GM18508 (cell line): ENCODE results near the gene PM20D1.
"Not testable (repeated sequence)": the region's sequence is repeated elsewhere in the genome, so short reads cannot be mapped to it uniquely, and the experiment has no call there.

Source experiments
- ATAC-seq: cut with Tn5 transposase; IDR thresholded peaks from one replicate; pipeline ENCODE4 v1.9.1; 2021; ENCODE audit warnings: moderate number of reproducible peaks; ENCODE audit not compliant: insufficient read depth, unreplicated experiment

The PM20D1 gene

GRCh38 chr1:205843036-205843859, 6.7 kb downstream of the PM20D1 start:
- ATAC-seq = no peak

- no peak for ATAC-seq
Measured at GRCh38 chr1:205842229-205842628, 7.7 kb downstream of the PM20D1 start.

- ATAC-seq = no peak
Measured at GRCh38 chr1:205840146-205840923, 9.6 kb downstream of the PM20D1 start.

- ATAC-seq = no peak
Measured at GRCh38 chr1:205837382-205837970, 12.5 kb downstream of the PM20D1 start.

GRCh38 chr1:205834751-205835150, 15.2 kb downstream of the PM20D1 start:
- no peak for ATAC-seq

- no peak for ATAC-seq
Measured at GRCh38 chr1:205832326-205832751, 17.6 kb downstream of the PM20D1 start.

GRCh38 chr1:205827623-205828022, 22.3 kb downstream of the PM20D1 start:
- ATAC-seq = no peak

- no peak for ATAC-seq
Measured at GRCh38 chr1:205826995-205827394, 22.9 kb downstream of the PM20D1 start.

GRCh38 chr1:205826016-205826806, 23.7 kb downstream of the PM20D1 start:
- no peak for ATAC-seq

- no peak for ATAC-seq
Measured at GRCh38 chr1:205824180-205824579, 25.8 kb downstream of the PM20D1 start.

GRCh38 chr1:205823260-205823659, 26.7 kb downstream of the PM20D1 start:
- ATAC-seq = not testable (repeated sequence)

GRCh38 chr1:205822397-205822796, 27.5 kb downstream of the PM20D1 start:
- no peak for ATAC-seq

- ATAC-seq = no peak
Measured at GRCh38 chr1:205817988-205818387, 31.9 kb downstream of the PM20D1 start.

GRCh38 chr1:205817364-205817763, 32.6 kb downstream of the PM20D1 start:
- ATAC-seq = no peak

GRCh38 chr1:205813755-205814058, 36.2 kb downstream of the PM20D1 start:
- ATAC-seq = no peak

- ATAC-seq = peak; percentile 45
Measured at GRCh38 chr1:205812878-205813754, 36.8 kb downstream of the PM20D1 start, which contains the start of gene SLC41A1. Gene SLC41A1, minus strand, starts transcription at chr1:205813198. Its CDS starts 2,757 bp downstream, at chr1:205810441.

- ATAC-seq = no peak
Measured at GRCh38 chr1:205812271-205812877, 37.6 kb downstream of the PM20D1 start.

GRCh38 chr1:205811660-205812059, 38.3 kb downstream of the PM20D1 start:
- no peak for ATAC-seq
